MM.1S (cell line): ENCODE measurements around the gene METTL16.
"Not testable (repeated sequence)": the region's sequence is repeated elsewhere in the genome, so short reads cannot be mapped to it uniquely, and the experiment has no call there.

Experiments
- DNase-seq: peaks from one replicate; pipeline ENCODE4 v3.0.0-alpha.2; 2015
- H2AFZ ChIP-seq: fragments of 300-600 bp; sonication (generic); 2 replicates; pipeline ENCODE4 v1.6.0; 2016; ENCODE audit warnings: antibody characterized with exemption, low read length
- H3F3A ChIP-seq: fragments of 300-600 bp; sonication (generic); 2 replicates; pipeline ENCODE4 v1.6.1; 2016; ENCODE audit warnings: mild to moderate bottlenecking, antibody characterized with exemption, low read length, moderate library complexity, mixed read lengths; ENCODE audit not compliant: insufficient read depth
- H3K27ac ChIP-seq: fragments of 300-600 bp; sonication (generic); 2 replicates; pipeline ENCODE4 v1.5.1; 2016; ENCODE audit warnings: mild to moderate bottlenecking, low read length
- H3K27me3 ChIP-seq: fragments of 300-600 bp; sonication (generic); replicated peaks from 2 replicates; pipeline ENCODE4 v1.6.0; 2016; ENCODE audit warnings: low read length; ENCODE audit not compliant: insufficient read depth
- H3K36me3 ChIP-seq: fragments of 300-600 bp; sonication (generic); replicated peaks from 2 replicates; pipeline ENCODE4 v1.6.1; 2016; ENCODE audit warnings: mild to moderate bottlenecking, low read length, mixed read lengths; ENCODE audit not compliant: insufficient read depth
- H3K4me1 ChIP-seq: fragments of 300-600 bp; sonication (generic); 2 replicates; pipeline ENCODE4 v1.6.1; 2016; ENCODE audit warnings: low read length, mixed read lengths
- H3K4me2 ChIP-seq: fragments of 300-600 bp; sonication (generic); 2 replicates; pipeline ENCODE4 v1.6.0; 2016; ENCODE audit warnings: low read depth, low read length
- H3K4me3 ChIP-seq: fragments of 300-600 bp; sonication (generic); 2 replicates; pipeline ENCODE4 v1.5.1; 2016; ENCODE audit warnings: low read length, mixed read lengths
- H3K79me2 ChIP-seq: fragments of 300-600 bp; sonication (generic); 2 replicates; pipeline ENCODE4 v1.6.1; 2016; ENCODE audit warnings: mixed run types, low read length, mixed read lengths
- H3K9ac ChIP-seq: fragments of 300-600 bp; sonication (generic); 2 replicates; pipeline ENCODE4 v1.6.1; 2016; ENCODE audit warnings: low read length, mixed read lengths
- H3K9me2 ChIP-seq: fragments of 300-600 bp; sonication (generic); replicated peaks from 2 replicates; pipeline ENCODE4 v1.6.1; 2016; ENCODE audit warnings: mild to moderate bottlenecking, low read length, mixed read lengths; ENCODE audit not compliant: insufficient read depth
- H3K9me3 ChIP-seq: fragments of 300-600 bp; sonication (generic); replicated peaks from 2 replicates; pipeline ENCODE4 v1.6.1; 2016; ENCODE audit warnings: mild to moderate bottlenecking, low read length, mixed read lengths; ENCODE audit not compliant: insufficient read depth
- H4K20me1 ChIP-seq: fragments of 300-600 bp; sonication (generic); 2 replicates; pipeline ENCODE4 v1.6.1; 2016; ENCODE audit warnings: mild to moderate bottlenecking, low read length, moderate library complexity, mixed read lengths; ENCODE audit not compliant: insufficient read depth
- CTCF ChIP-seq: fragments of 300-600 bp; sonication (generic); IDR thresholded peaks from 2 replicates; pipeline ENCODE4 v1.5.1; 2016; ENCODE audit warnings: antibody characterized with exemption, low read length, mixed read lengths
- EZH2 ChIP-seq: fragments of 300-600 bp; sonication (generic); optimal IDR thresholded peaks from 2 replicates; pipeline ENCODE3; 2017; ENCODE audit warnings: low read depth, mild to moderate bottlenecking, antibody characterized with exemption, low read length, mixed read lengths
- EZH2phosphoT487 ChIP-seq: fragments of 300-600 bp; sonication (generic); IDR thresholded peaks from 2 replicates; pipeline ENCODE4 v1.6.1; 2018; ENCODE audit warnings: antibody characterized with exemption, low read length

Gene METTL16

DNA sequence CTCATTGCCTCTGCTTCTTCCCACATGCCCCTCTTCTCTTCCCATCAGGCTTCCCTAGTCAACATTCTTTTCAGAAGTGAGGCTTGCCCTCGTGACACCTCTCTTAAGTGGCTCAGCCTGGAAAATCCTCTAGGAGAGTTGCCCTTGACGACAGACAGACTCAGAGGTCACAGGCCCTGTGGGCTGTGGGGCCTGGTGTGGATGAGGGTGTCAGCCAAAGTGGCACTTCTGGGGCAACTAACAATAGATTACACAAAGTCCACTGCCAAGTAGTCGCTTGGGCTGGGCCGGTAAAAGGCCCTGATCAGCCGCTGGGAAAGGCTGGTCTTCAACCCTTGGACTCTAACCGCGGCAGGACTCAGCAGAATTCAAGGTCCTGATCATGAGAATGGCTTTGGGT lies 33.7 kb upstream of the METTL16 start:
- no peaks in the 10 kb centered on the region for H3F3A ChIP-seq
- H2AFZ ChIP-seq = no peak overlapping the region
- no peaks in the 10 kb centered on the region for H3K9me3 ChIP-seq
- H4K20me1 ChIP-seq = no peaks in the 10 kb centered on the region
- TF ChIP-seq CTCF = no peak
- TF ChIP-seq EZH2phosphoT487 = no peak
- no peak for TF ChIP-seq EZH2
- no peaks in the 10 kb centered on the region for H3K27me3 ChIP-seq
- H3K9ac ChIP-seq = no peak overlapping the region
- H3K27ac ChIP-seq = no peak overlapping the region
- H3K4me3 ChIP-seq = no peak overlapping the region
- DNase-seq = no peak
- no peaks in the 10 kb centered on the region for H3K79me2 ChIP-seq
- no peak overlapping the region for H3K4me2 ChIP-seq
- no peaks in the 10 kb centered on the region for H3K36me3 ChIP-seq
- H3K9me2 ChIP-seq = no peaks in the 10 kb centered on the region
- peaks cover 6% of the 10 kb centered on the region; the same call in 1 of the 2 replicates for H3K4me1 ChIP-seq

DNA sequence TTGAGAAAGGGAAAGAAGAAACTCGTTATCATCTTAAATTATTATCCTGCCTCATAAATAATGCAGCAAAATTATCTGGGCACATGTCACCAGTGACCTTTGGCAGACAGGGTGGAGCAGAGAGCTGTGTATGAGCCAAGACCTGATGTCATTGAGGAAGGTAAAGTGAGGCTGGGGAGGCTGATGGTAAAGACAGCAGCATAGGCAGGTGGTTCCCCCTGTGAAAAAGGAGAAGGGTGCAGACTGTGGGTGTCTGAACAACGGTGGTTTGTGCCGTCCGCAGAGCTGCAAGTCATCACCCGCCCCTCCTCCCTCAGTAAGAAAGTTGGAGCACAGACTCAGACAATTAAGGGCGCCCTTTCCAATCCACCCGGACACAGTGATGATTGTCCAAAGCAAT lies 30.8 kb upstream of the METTL16 start:
- no peak overlapping the region for H3K4me2 ChIP-seq
- H3K4me1 ChIP-seq = peaks cover 6% of the 10 kb centered on the region; the same call in 1 of the 2 replicates
- no peak overlapping the region for H3K27ac ChIP-seq
- H2AFZ ChIP-seq = no peak overlapping the region
- no peaks in the 10 kb centered on the region for H3K9me3 ChIP-seq
- H3K9me2 ChIP-seq = no peaks in the 10 kb centered on the region
- H3K9ac ChIP-seq = no peak overlapping the region
- no peak overlapping the region for H3K4me3 ChIP-seq
- no peaks in the 10 kb centered on the region for H3K79me2 ChIP-seq
- DNase-seq = no peak
- no peak for TF ChIP-seq EZH2phosphoT487
- H3K36me3 ChIP-seq = no peaks in the 10 kb centered on the region
- no peaks in the 10 kb centered on the region for H4K20me1 ChIP-seq
- H3K27me3 ChIP-seq = no peaks in the 10 kb centered on the region
- no peaks in the 10 kb centered on the region for H3F3A ChIP-seq

- DNase-seq = no peak
- no peaks in the 10 kb centered on the region for H3K79me2 ChIP-seq
Observed at GRCh38 chr17:2542056-2542455, 30.4 kb upstream of the METTL16 start.

DNA sequence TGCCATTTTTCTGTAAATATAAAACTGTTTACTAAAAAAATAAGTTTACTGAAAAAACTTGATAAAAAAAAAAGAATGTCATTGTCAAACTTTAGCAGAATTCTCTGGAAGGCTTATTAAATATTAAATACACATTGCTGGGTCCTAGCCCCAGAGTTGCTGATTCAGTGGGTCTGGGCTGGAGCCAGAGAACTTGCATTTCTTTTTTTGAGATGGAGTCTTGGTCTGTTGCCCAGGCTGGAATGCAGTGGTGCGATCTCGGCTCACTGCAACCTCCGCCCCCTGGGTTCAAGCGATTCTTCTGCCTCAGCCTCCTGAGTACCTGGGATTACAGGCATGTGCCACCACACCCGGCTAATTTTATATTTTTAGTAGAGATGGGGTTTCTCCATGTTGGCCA lies 25.9 kb upstream of the METTL16 start:
- H3K4me3 ChIP-seq, H3K9me3 ChIP-seq, H3K36me3 ChIP-seq, H3K79me2 ChIP-seq, H3K27ac ChIP-seq, DNase-seq, H3K4me1 ChIP-seq, H3F3A ChIP-seq, H2AFZ ChIP-seq, H3K4me2 ChIP-seq, H3K9ac ChIP-seq, H3K27me3 ChIP-seq, H4K20me1 ChIP-seq, H3K9me2 ChIP-seq: not testable (repeated sequence)

More at GRCh38 chr17:2542056-2542455, 30.4 kb upstream of the METTL16 start:
- Histone ChIP-seq H3K4me3 (no peak overlapping the region), H3K27ac (no peak overlapping the region), H3K9ac (no peak overlapping the region), H3K9me3 (no peaks in the 10 kb centered on the region), H3K36me3 (no peaks in the 10 kb centered on the region), H2AFZ (no peak overlapping the region), H3K4me2 (no peak overlapping the region), H3K27me3 (no peaks in the 10 kb centered on the region), H3K9me2 (no peaks in the 10 kb centered on the region), H4K20me1 (no peaks in the 10 kb centered on the region), H3K4me1 (peaks cover 6% of the 10 kb centered on the region; the same call in 1 of the 2 replicates), H3F3A (no peaks in the 10 kb centered on the region)
- TF ChIP-seq CTCF (no peak), EZH2phosphoT487 (no peak), EZH2 (no peak)
